HEK293 (cell line): ENCODE measurements around the gene GSTT2B.
A peak's percentile ranks its signal among the peaks of the same experiment; 100 is the strongest.

Experiments
- FEZF1 ChIP-seq: fragments of 450-650 bp; formaldehyde crosslinking; IDR thresholded peaks from 2 replicates; pipeline ENCODE4 v1.5.1; 2016; ENCODE audit warnings: missing biosample characterization, missing genetic modification characterization
- HOXA7 ChIP-seq: sonication (generic); formaldehyde crosslinking; IDR thresholded peaks from 2 replicates; pipeline ENCODE4 v1.8.1; 2022; ENCODE audit warnings: missing genetic modification reagents, borderline replicate concordance
- HOXD13 ChIP-seq: sonication (generic); formaldehyde crosslinking; IDR thresholded peaks from 2 replicates; pipeline ENCODE4 v1.8.0; 2022; ENCODE audit warnings: missing genetic modification reagents, borderline replicate concordance
- KLF7 ChIP-seq: fragments of 450-650 bp; formaldehyde crosslinking; IDR thresholded peaks from 2 replicates; pipeline ENCODE4 v1.5.1; 2016; ENCODE audit warnings: missing biosample characterization, missing genetic modification characterization, borderline replicate concordance
- MZF1 ChIP-seq: fragments of 450-650 bp; formaldehyde crosslinking; IDR thresholded peaks from 2 replicates; pipeline ENCODE4 v1.5.1; 2017; ENCODE audit warnings: missing biosample characterization, missing genetic modification characterization, borderline replicate concordance
- SETDB1 ChIP-seq: IDR thresholded peaks from one replicate; pipeline ENCODE4 v1.6.1; 2017; ENCODE audit warnings: mild to moderate bottlenecking, low read length, moderate library complexity, mixed read lengths; ENCODE audit not compliant: insufficient read length
- SP2 ChIP-seq: fragments of 450-650 bp; formaldehyde crosslinking; IDR thresholded peaks from 2 replicates; pipeline ENCODE4 v1.5.1; 2016; ENCODE audit warnings: missing biosample characterization, missing genetic modification characterization
- WT1 ChIP-seq: fragments of 450-650 bp; formaldehyde crosslinking; IDR thresholded peaks from 2 replicates; pipeline ENCODE4 v1.5.1; 2016; ENCODE audit warnings: missing biosample characterization, missing genetic modification characterization
- ZBTB21 ChIP-seq: fragments of 450-650 bp; formaldehyde crosslinking; IDR thresholded peaks from 2 replicates; pipeline ENCODE4 v1.5.1; 2017; ENCODE audit warnings: missing biosample characterization, missing genetic modification characterization
- ZBTB48 ChIP-seq: fragments of 450-650 bp; formaldehyde crosslinking; IDR thresholded peaks from 2 replicates; pipeline ENCODE4 v1.5.1; 2016; ENCODE audit warnings: missing biosample characterization, missing genetic modification characterization
- ZBTB8A ChIP-seq: fragments of 450-650 bp; formaldehyde crosslinking; IDR thresholded peaks from 2 replicates; pipeline ENCODE4 v1.5.1; 2016; ENCODE audit warnings: missing biosample characterization, missing genetic modification characterization
- ZNF169 ChIP-seq: fragments of 450-650 bp; formaldehyde crosslinking; IDR thresholded peaks from 2 replicates; pipeline ENCODE4 v1.5.1; 2016; ENCODE audit warnings: missing biosample characterization, missing genetic modification characterization
- ZNF175 ChIP-seq: fragments of 450-650 bp; formaldehyde crosslinking; IDR thresholded peaks from 2 replicates; pipeline ENCODE4 v1.5.1; 2016; ENCODE audit warnings: missing biosample characterization, missing genetic modification characterization
- ZNF239 ChIP-seq: fragments of 450-650 bp; formaldehyde crosslinking; IDR thresholded peaks from 2 replicates; pipeline ENCODE4 v1.5.1; 2016; ENCODE audit warnings: missing biosample characterization, missing genetic modification characterization
- ZNF354C ChIP-seq: fragments of 450-650 bp; formaldehyde crosslinking; IDR thresholded peaks from 2 replicates; pipeline ENCODE4 v1.5.1; 2016; ENCODE audit warnings: missing biosample characterization, missing genetic modification characterization, low read depth, borderline replicate concordance
- ZNF391 ChIP-seq: fragments of 450-650 bp; formaldehyde crosslinking; IDR thresholded peaks from 2 replicates; pipeline ENCODE4 v1.5.1; 2016; ENCODE audit warnings: low read depth, missing biosample characterization, missing genetic modification characterization, borderline replicate concordance
- ZNF473 ChIP-seq: fragments of 450-650 bp; formaldehyde crosslinking; IDR thresholded peaks from 2 replicates; pipeline ENCODE4 v1.5.1; 2017; ENCODE audit warnings: missing biosample characterization, missing genetic modification characterization
- ZNF501 ChIP-seq: fragments of 450-650 bp; formaldehyde crosslinking; IDR thresholded peaks from 2 replicates; pipeline ENCODE4 v1.5.1; 2016; ENCODE audit warnings: missing biosample characterization, missing genetic modification characterization
- ZNF621 ChIP-seq: fragments of 450-650 bp; formaldehyde crosslinking; IDR thresholded peaks from 2 replicates; pipeline ENCODE4 v1.5.1; 2017; ENCODE audit warnings: missing biosample characterization, missing genetic modification characterization
- ZNF624 ChIP-seq: fragments of 450-650 bp; formaldehyde crosslinking; IDR thresholded peaks from 2 replicates; pipeline ENCODE4 v1.5.1; 2017; ENCODE audit warnings: missing biosample characterization, missing genetic modification characterization
- ZNF76 ChIP-seq: fragments of 450-650 bp; formaldehyde crosslinking; IDR thresholded peaks from 2 replicates; pipeline ENCODE4; 2016; ENCODE audit warnings: low read depth, missing biosample characterization, missing genetic modification characterization, borderline replicate concordance
- ZNF792 ChIP-seq: fragments of 450-650 bp; formaldehyde crosslinking; IDR thresholded peaks from 2 replicates; pipeline ENCODE4 v1.5.1; 2016; ENCODE audit warnings: missing biosample characterization, missing genetic modification characterization
- ZNF830 ChIP-seq: fragments of 450-650 bp; IDR thresholded peaks from 2 replicates; pipeline ENCODE4 v1.5.0; 2018; ENCODE audit warnings: missing biosample characterization, missing genetic modification characterization, low read depth, mild to moderate bottlenecking, moderate library complexity
- ZXDB ChIP-seq: fragments of 450-650 bp; formaldehyde crosslinking; IDR thresholded peaks from 2 replicates; pipeline ENCODE4 v1.5.1; 2016; ENCODE audit warnings: missing biosample characterization, missing genetic modification characterization
- TF ChIP-seq, protein P1 (sequence below): fragments of 450-650 bp; formaldehyde crosslinking; IDR thresholded peaks from 2 replicates; pipeline ENCODE4 v1.5.1; 2017; ENCODE audit warnings: missing biosample characterization, missing genetic modification characterization
- TF ChIP-seq, protein P2 (sequence below): fragments of 450-650 bp; formaldehyde crosslinking; IDR thresholded peaks from 2 replicates; pipeline ENCODE4 v1.5.1; 2016; ENCODE audit warnings: missing biosample characterization, missing genetic modification characterization
- TF ChIP-seq, protein P3 (sequence below): fragments of 450-650 bp; formaldehyde crosslinking; IDR thresholded peaks from 2 replicates; pipeline ENCODE4 v1.5.1; 2016; ENCODE audit warnings: missing biosample characterization, missing genetic modification characterization
- TF ChIP-seq, protein P4 (sequence below): fragments of 450-650 bp; formaldehyde crosslinking; IDR thresholded peaks from 2 replicates; pipeline ENCODE4; 2016; ENCODE audit warnings: missing biosample characterization, missing genetic modification characterization
- TF ChIP-seq, protein P5 (sequence below): fragments of 450-650 bp; formaldehyde crosslinking; IDR thresholded peaks from 2 replicates; pipeline ENCODE4 v1.5.1; 2016; ENCODE audit warnings: missing biosample characterization, missing genetic modification characterization
- TF ChIP-seq, protein P6 (sequence below): fragments of 450-650 bp; formaldehyde crosslinking; IDR thresholded peaks from 2 replicates; pipeline ENCODE4 v1.5.1; 2016; ENCODE audit warnings: missing biosample characterization, missing genetic modification characterization

Gene GSTT2B

DNA sequence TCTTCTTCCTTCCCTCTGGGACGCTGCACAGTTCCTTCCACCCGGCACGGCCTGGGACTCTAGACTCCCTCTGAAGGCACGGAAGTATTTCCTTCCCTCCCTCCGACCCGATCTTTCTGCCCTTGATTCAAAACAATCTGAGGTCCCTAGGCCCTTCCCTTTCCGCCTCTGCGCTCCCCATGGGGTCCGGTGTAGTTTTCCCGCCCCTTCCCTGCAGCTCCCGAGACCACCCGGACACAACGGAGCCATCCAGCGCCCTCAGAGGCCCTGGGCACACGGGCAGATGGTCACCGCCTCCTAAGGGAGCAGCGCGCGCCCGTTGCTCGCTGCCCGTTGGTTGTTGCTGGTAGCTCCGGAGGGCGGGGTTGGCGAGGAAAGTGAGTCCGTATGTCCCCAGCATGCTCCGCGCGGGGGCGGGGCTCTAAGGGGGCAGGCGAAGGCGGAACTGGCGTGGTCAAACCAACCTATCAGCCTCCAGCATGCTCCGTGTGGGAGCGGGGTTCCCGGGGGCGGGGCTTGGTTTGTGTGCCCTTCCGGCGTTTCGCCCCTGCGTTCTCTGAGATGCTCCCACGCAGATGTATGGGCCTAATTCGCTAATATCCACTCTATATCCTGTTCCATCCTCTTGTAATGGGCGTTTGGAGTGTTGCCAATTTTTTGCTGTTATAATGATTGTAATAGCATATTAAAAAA, 47.2 kb downstream of the GSTT2B start (continued):
- no peak for TF ChIP-seq HOXD13 (CRISPR knock-in tag)
- TF ChIP-seq, protein P1, sequence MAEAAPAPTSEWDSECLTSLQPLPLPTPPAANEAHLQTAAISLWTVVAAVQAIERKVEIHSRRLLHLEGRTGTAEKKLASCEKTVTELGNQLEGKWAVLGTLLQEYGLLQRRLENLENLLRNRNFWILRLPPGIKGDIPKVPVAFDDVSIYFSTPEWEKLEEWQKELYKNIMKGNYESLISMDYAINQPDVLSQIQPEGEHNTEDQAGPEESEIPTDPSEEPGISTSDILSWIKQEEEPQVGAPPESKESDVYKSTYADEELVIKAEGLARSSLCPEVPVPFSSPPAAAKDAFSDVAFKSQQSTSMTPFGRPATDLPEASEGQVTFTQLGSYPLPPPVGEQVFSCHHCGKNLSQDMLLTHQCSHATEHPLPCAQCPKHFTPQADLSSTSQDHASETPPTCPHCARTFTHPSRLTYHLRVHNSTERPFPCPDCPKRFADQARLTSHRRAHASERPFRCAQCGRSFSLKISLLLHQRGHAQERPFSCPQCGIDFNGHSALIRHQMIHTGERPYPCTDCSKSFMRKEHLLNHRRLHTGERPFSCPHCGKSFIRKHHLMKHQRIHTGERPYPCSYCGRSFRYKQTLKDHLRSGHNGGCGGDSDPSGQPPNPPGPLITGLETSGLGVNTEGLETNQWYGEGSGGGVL (tag by site-specific recombination) = no peak
- TF ChIP-seq ZNF501 = peak; percentile 75; the same call in 1 of the 2 replicates
- TF ChIP-seq ZNF624 (tag by site-specific recombination) = no peak
- no peak for TF ChIP-seq ZNF169 (tag by site-specific recombination)
- no peak for TF ChIP-seq ZNF175 (tag by site-specific recombination)
- TF ChIP-seq, protein P2, sequence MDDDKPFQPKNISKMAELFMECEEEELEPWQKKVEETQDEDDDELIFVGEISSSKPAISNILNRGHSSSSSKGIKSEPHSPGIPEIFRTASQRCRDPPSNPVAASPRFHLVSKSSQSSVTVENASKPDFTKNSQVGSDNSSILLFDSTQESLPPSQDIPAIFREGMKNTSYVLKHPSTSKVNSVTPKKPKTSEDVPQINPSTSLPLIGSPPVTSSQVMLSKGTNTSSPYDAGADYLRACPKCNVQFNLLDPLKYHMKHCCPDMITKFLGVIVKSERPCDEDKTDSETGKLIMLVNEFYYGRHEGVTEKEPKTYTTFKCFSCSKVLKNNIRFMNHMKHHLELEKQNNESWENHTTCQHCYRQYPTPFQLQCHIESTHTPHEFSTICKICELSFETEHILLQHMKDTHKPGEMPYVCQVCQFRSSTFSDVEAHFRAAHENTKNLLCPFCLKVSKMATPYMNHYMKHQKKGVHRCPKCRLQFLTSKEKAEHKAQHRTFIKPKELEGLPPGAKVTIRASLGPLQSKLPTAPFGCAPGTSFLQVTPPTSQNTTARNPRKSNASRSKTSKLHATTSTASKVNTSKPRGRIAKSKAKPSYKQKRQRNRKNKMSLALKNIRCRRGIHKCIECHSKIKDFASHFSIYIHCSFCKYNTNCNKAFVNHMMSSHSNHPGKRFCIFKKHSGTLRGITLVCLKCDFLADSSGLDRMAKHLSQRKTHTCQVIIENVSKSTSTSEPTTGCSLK (tag by site-specific recombination) = no peak
- TF ChIP-seq KLF7 = peak; percentile 40; the same call in 1 of the 2 replicates
- TF ChIP-seq ZNF830 = no peak
- 0 out of 2 replicates have a peak, but pooled peaks have one; percentile 41 for TF ChIP-seq ZNF792 (tag by site-specific recombination)
- TF ChIP-seq, protein P3, sequence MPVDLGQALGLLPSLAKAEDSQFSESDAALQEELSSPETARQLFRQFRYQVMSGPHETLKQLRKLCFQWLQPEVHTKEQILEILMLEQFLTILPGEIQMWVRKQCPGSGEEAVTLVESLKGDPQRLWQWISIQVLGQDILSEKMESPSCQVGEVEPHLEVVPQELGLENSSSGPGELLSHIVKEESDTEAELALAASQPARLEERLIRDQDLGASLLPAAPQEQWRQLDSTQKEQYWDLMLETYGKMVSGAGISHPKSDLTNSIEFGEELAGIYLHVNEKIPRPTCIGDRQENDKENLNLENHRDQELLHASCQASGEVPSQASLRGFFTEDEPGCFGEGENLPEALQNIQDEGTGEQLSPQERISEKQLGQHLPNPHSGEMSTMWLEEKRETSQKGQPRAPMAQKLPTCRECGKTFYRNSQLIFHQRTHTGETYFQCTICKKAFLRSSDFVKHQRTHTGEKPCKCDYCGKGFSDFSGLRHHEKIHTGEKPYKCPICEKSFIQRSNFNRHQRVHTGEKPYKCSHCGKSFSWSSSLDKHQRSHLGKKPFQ = no peak
- peak; percentile 22; the same call in 1 of the 2 replicates for TF ChIP-seq WT1
- no peak for TF ChIP-seq HOXA7
- TF ChIP-seq ZNF473 (tag by site-specific recombination) = no peak
- TF ChIP-seq ZNF354C (tag by site-specific recombination) = no peak
- TF ChIP-seq SETDB1 = no peak
- TF ChIP-seq ZNF76 (tag by site-specific recombination) = peak; percentile 92
- peak; percentile 96 for TF ChIP-seq ZBTB48 (tag by site-specific recombination)
- TF ChIP-seq FEZF1 (tag by site-specific recombination) = 0 out of 2 replicates have a peak, but pooled peaks have one; percentile 27
- TF ChIP-seq, protein P4, sequence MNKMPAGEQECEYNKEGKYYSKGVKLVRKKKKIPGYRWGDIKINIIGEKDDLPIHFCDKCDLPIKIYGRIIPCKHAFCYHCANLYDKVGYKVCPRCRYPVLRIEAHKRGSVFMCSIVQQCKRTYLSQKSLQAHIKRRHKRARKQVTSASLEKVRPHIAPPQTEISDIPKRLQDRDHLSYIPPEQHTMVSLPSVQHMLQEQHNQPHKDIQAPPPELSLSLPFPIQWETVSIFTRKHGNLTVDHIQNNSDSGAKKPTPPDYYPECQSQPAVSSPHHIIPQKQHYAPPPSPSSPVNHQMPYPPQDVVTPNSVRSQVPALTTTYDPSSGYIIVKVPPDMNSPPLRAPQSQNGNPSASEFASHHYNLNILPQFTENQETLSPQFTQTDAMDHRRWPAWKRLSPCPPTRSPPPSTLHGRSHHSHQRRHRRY (tag by site-specific recombination) = peak; percentile 55; the same call in 1 of the 2 replicates
- no peak for TF ChIP-seq ZNF621 (tag by site-specific recombination)
- TF ChIP-seq, protein P5, sequence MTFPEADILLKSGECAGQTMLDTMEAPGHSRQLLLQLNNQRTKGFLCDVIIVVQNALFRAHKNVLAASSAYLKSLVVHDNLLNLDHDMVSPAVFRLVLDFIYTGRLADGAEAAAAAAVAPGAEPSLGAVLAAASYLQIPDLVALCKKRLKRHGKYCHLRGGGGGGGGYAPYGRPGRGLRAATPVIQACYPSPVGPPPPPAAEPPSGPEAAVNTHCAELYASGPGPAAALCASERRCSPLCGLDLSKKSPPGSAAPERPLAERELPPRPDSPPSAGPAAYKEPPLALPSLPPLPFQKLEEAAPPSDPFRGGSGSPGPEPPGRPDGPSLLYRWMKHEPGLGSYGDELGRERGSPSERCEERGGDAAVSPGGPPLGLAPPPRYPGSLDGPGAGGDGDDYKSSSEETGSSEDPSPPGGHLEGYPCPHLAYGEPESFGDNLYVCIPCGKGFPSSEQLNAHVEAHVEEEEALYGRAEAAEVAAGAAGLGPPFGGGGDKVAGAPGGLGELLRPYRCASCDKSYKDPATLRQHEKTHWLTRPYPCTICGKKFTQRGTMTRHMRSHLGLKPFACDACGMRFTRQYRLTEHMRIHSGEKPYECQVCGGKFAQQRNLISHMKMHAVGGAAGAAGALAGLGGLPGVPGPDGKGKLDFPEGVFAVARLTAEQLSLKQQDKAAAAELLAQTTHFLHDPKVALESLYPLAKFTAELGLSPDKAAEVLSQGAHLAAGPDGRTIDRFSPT (tag by site-specific recombination) = peak; percentile 99
- TF ChIP-seq SP2 (tag by site-specific recombination) = peak; percentile 99
- TF ChIP-seq, protein P6, sequence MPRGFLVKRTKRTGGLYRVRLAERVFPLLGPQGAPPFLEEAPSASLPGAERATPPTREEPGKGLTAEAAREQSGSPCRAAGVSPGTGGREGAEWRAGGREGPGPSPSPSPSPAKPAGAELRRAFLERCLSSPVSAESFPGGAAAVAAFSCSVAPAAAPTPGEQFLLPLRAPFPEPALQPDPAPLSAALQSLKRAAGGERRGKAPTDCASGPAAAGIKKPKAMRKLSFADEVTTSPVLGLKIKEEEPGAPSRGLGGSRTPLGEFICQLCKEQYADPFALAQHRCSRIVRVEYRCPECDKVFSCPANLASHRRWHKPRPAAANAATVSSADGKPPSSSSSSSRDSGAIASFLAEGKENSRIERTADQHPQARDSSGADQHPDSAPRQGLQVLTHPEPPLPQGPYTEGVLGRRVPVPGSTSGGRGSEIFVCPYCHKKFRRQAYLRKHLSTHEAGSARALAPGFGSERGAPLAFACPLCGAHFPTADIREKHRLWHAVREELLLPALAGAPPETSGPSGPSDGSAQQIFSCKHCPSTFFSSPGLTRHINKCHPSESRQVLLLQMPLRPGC (tag by site-specific recombination) = no peak; the same call in 1 of the 2 replicates
- TF ChIP-seq ZNF239 (tag by site-specific recombination) = 0 out of 2 replicates have a peak, but pooled peaks have one; percentile 54
- peak; percentile 97 for TF ChIP-seq ZBTB8A
- peak; percentile 99 for TF ChIP-seq ZXDB
- peak; percentile 47 for TF ChIP-seq ZBTB21 (tag by site-specific recombination)
- TF ChIP-seq ZNF391 (tag by site-specific recombination) = 0 out of 2 replicates have a peak, but pooled peaks have one; percentile 54
- no peak for TF ChIP-seq MZF1 (tag by site-specific recombination)
